Ovary (tissue), 9 donors: ENCODE measurements around the gene SORCS2. TPM values are rescaled to one million over a fixed set of nuclear protein-coding genes. Genes with fewer than 3 reads are reported as not detected.

Experiments
- DNase-seq, 5 donors: peaks; one replicate each; pipeline ENCODE4 v3.0.0-alpha.2; 2019 to 2020
- H3K27ac ChIP-seq, 2 donors: fragments of 200-600 bp; one replicate each; pipeline versions ENCODE4 v1.5.1 to v1.8.0; 2019 to 2022
- H3K27me3 ChIP-seq: fragments of 200-600 bp; one replicate; pipeline ENCODE4 v1.8.0; 2022
- H3K36me3 ChIP-seq: fragments of 200-600 bp; sonication (generic); one replicate; pipeline ENCODE4 v1.5.1; 2019
- H3K4me1 ChIP-seq: one replicate; pipeline ENCODE4 v1.8.1; 2013; ENCODE audit warnings: mild to moderate bottlenecking, moderate library complexity; ENCODE audit not compliant: insufficient read depth
- H3K4me3 ChIP-seq: fragments of 200-600 bp; sonication (generic); one replicate; pipeline ENCODE4 v1.5.1; 2017
- H3K9me3 ChIP-seq, 2 donors: fragments of 200-600 bp in 1 of 2; sonication (generic) in 1 of 2; one replicate each; pipeline versions ENCODE4 v1.5.1 to v1.8.1; 2013 to 2019; ENCODE audit warnings: mild to moderate bottlenecking in 1 of 2, moderate library complexity in 1 of 2
- CTCF ChIP-seq, 3 donors: fragments of 450-650 bp in 2 of 3; fragments of 200-600 bp in 1 of 3; IDR thresholded peaks; one replicate each; pipeline versions ENCODE4 v1.5.1 to v1.8.0; 2016 to 2022; ENCODE audit warnings: antibody characterized with exemption in 3 of 3, mild to moderate bottlenecking in 1 of 3
- EP300 ChIP-seq: sonication (generic); formaldehyde crosslinking; IDR thresholded peaks from one replicate; pipeline ENCODE4 v1.6.1; 2017; ENCODE audit warnings: antibody characterized with exemption
- POLR2A ChIP-seq: fragments of 450-650 bp; IDR thresholded peaks from one replicate; pipeline ENCODE4 v1.6.1; 2017; ENCODE audit warnings: antibody characterized with exemption, mild to moderate bottlenecking, moderate library complexity
- WGBS, 3 donors: extraction: QIAGEN DNeasy Blood & Tissue Kit in 1 of 3; methylation state at CpG; one replicate each; pipeline versions ENCODE4 v1.1.5 to v1.1.7; 2013 to 2017; 5-methylcytosine and 5-hydroxymethylcytosine counted together
- intact Hi-C, 4 donors: fragments of 100-400 bp; cut with DNase I; formaldehyde crosslinking; loops; one replicate each; pipeline versions ENCODE4 v1.11.0 to v1.15.1; 2022 to 2023
- polyA plus RNA-seq, 2 donors: library from polyadenylated mRNA; stranded (reverse); fragments of 200-250 nt in 1 of 2; fragments of 350-450 nt in 1 of 2; fragmentation: Illumina TruSeq in 1 of 2; extraction: RNeasy Lipid Tissue Mini Kit (QIAGEN cat#74804) in 1 of 2; gene quantifications; one replicate each; pipeline ENCODE4 v1.2.3, GENCODE V29; 2013 to 2014
- total RNA-seq, 7 donors: library from RNA; depleted of rRNA in 2 of 7; stranded (reverse); fragments of >200 nt in 2 of 7; fragmentation: NEBNext Ultra II Directional in 3 of 7; extraction: Animal tissue kit (Norgen Biotek cat#: 25700) in 3 of 7; gene quantifications; one replicate each; pipeline versions ENCODE4 v1.1.0 to v1.2.4, GENCODE V29; 2016 to 2023
- donor health status: DM: no; HTN: no; CAD: no; lungs with moderate emphysema.
- donor health status: DM: no; HTN: no; CAD: no.
- donor health status: Bipolar disorder and iron deficiency.
- donor health status: DM: yes; HTN: yes; CAD: no.
- donor health status: DM: no; HTN: no; CAD: no.
- donor health status: DM: yes; HTN: yes; CAD: no.

Gene SORCS2
- total and polyA plus RNA-seq, 9 donors, result 0.60 to 23.9 (median 7.1) TPM

- peak in 2 of 5 donors; percentile 2 to 3 for DNase-seq
- Histone ChIP-seq H3K27me3 (no peaks in the 10 kb centered on the region), H3K9me3 (no peaks in the 10 kb centered on the region), H3K36me3 (no peaks in the 10 kb centered on the region), H3K4me3 (no peak overlapping the region), H3K27ac (no peak overlapping the region), H3K4me1 (no peaks in the 10 kb centered on the region)
- 65 to 82% (median 67%) methylated on average over 9 of the region's 9 CpGs for WGBS, 3 donors
- TF ChIP-seq CTCF (IDR thresholded peaks at IDR 0.05), result no peak
- no peak for TF ChIP-seq EP300
- TF ChIP-seq POLR2A, result no peak
- intact Hi-C loops, result no loop called here
Observed at GRCh38 chr4:7173841-7174449, 18.4 kb upstream of the SORCS2 start.

- no peaks in the 10 kb centered on the region for H3K27me3 ChIP-seq
- no peak overlapping the region for H3K4me3 ChIP-seq
- no peak for DNase-seq
- H3K9me3 ChIP-seq, result no peaks in the 10 kb centered on the region
- H3K36me3 ChIP-seq, result no peaks in the 10 kb centered on the region
- H3K4me1 ChIP-seq, result no peaks in the 10 kb centered on the region
- no peak overlapping the region for H3K27ac ChIP-seq
- TF ChIP-seq CTCF (IDR thresholded peaks at IDR 0.05), result no peak
- TF ChIP-seq EP300, result no peak
- TF ChIP-seq POLR2A, result no peak
- 94 to 100% (median 100%) methylated on average over 1 of the region's 1 CpG for WGBS, 3 donors
- intact Hi-C loops, result no loop called here
Observed at GRCh38 chr4:7179158-7179557, 13.2 kb upstream of the SORCS2 start.

- intact Hi-C loops, result loop anchor here in 1 of 4 donors (10.0 kb wide), 1 partner anchor 136 kb away; the partner anchor contains the start of gene TADA2B
- 35 to 40% (median 37%) methylated on average over 4 of the region's 4 CpGs for WGBS, 3 donors
- H3K4me1 ChIP-seq, result no peaks in the 10 kb centered on the region
- DNase-seq, result peak in 2 of 5 donors; percentile 8 to 10
- no peaks in the 10 kb centered on the region for H3K9me3 ChIP-seq
- H3K27ac ChIP-seq, result no peak overlapping the region
- H3K27me3 ChIP-seq, result no peaks in the 10 kb centered on the region
- no peak overlapping the region for H3K4me3 ChIP-seq
- H3K36me3 ChIP-seq, result no peaks in the 10 kb centered on the region
- TF ChIP-seq CTCF (IDR thresholded peaks at IDR 0.05), result no peak
- no peak for TF ChIP-seq EP300
- no peak for TF ChIP-seq POLR2A
Observed at GRCh38 chr4:7180938-7181337, 11.4 kb upstream of the SORCS2 start.

- H3K4me3 ChIP-seq, result no peak overlapping the region
- H3K4me1 ChIP-seq, result no peaks in the 10 kb centered on the region
- intact Hi-C loops, result loop anchor here in 1 of 4 donors (10.0 kb wide), 1 partner anchor 138 kb away; the partner anchor contains the start of gene TADA2B
- no peak overlapping the region for H3K27ac ChIP-seq
- no peaks in the 10 kb centered on the region for H3K27me3 ChIP-seq
- H3K36me3 ChIP-seq, result no peaks in the 10 kb centered on the region
- no peaks in the 10 kb centered on the region for H3K9me3 ChIP-seq
- WGBS, 3 donors, result 89 to 93% (median 91%) methylated on average over 3 of the region's 3 CpGs
- no peak for DNase-seq
- TF ChIP-seq POLR2A (no peak), CTCF (IDR thresholded peaks at IDR 0.05) (no peak), EP300 (no peak)
Observed at GRCh38 chr4:7182616-7183015, 9.7 kb upstream of the SORCS2 start.
